ENCODE measurements around the gene TMEM185B.

The TMEM185B gene

GRCh38 chr2:120220756-120221155 lies 2.4 kb downstream of the TMEM185B start:
- H3K27me3 Mint-ChIP-seq: no peaks in the 10 kb centered on the region
- peaks cover 0 to 6% of the 10 kb centered on the region in 2 donors for H3K9me3 Mint-ChIP-seq
- ATAC-seq (replicated peaks) (no peak), DNase-seq (no peak)
- peaks cover 37 to 58% of the 10 kb centered on the region in 2 donors for H3K4me1 Mint-ChIP-seq
- H3K36me3 Mint-ChIP-seq: peaks cover 47 to 62% of the 10 kb centered on the region in 2 donors
- H3K27ac Mint-ChIP-seq: no peak overlapping the region
- peak overlapping the region; percentile 60 to 91 for H3K4me3 Mint-ChIP-seq

DNA sequence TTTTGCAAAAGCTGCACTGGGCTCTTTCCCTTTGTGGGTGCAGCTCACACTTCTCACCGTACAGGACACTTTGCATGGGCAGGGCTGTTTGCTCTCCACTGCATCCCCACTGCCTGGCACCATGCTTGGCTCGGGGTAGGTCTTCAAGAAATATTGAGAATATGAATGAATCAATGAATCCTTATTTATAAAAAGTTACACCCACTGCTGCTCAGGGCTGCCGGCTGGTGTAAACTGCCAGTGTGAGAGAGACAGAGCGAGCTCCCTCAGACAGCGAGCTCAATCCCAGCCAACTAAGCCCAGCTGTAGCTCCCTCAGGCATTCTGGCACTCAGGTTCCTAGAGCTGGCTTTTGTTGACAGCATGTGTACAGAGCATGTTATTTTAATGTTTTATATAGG lies 3.4 kb downstream of the TMEM185B start:
- no peak for ATAC-seq (replicated peaks)
- Mint-ChIP-seq H3K4me1 (peaks cover 35 to 52% of the 10 kb centered on the region in 2 donors), H3K9me3 (peaks cover 0 to 6% of the 10 kb centered on the region in 2 donors), H3K36me3 (peaks cover 47 to 63% of the 10 kb centered on the region in 2 donors), H3K27me3 (no peaks in the 10 kb centered on the region), H3K4me3 (no peak overlapping the region), H3K27ac (no peak overlapping the region)
- no peak for DNase-seq

- Mint-ChIP-seq H3K36me3 (peaks cover 47 to 63% of the 10 kb centered on the region in 2 donors), H3K27me3 (no peaks in the 10 kb centered on the region), H3K9me3 (peaks cover 0 to 6% of the 10 kb centered on the region in 2 donors), H3K4me3 (no peak overlapping the region), H3K4me1 (peaks cover 32 to 48% of the 10 kb centered on the region in 2 donors), H3K27ac (no peak overlapping the region)
- ATAC-seq (replicated peaks) (no peak), DNase-seq (no peak)
Observed at GRCh38 chr2:120219291-120219690, 3.9 kb downstream of the TMEM185B start.

- peaks cover 25 to 39% of the 10 kb centered on the region in 2 donors for H3K4me1 Mint-ChIP-seq
- H3K9me3 Mint-ChIP-seq: peaks cover 0 to 6% of the 10 kb centered on the region in 2 donors
- no peak for ATAC-seq (replicated peaks)
- H3K27me3 Mint-ChIP-seq: no peaks in the 10 kb centered on the region
- no peak overlapping the region for H3K4me3 Mint-ChIP-seq
- no peak for DNase-seq
- peaks cover 47 to 63% of the 10 kb centered on the region in 2 donors for H3K36me3 Mint-ChIP-seq
- no peak overlapping the region for H3K27ac Mint-ChIP-seq
Observed at GRCh38 chr2:120218181-120218580, 5.0 kb downstream of the TMEM185B start.

- H3K4me1 Mint-ChIP-seq: peaks cover 0 to 18% of the 10 kb centered on the region in 2 donors
- H3K27me3 Mint-ChIP-seq: no peaks in the 10 kb centered on the region
- H3K36me3 Mint-ChIP-seq: peaks cover 7 to 17% of the 10 kb centered on the region in 2 donors
- no peak overlapping the region for H3K27ac Mint-ChIP-seq
- ATAC-seq (replicated peaks) (peak; percentile 48 to 54), DNase-seq (no peak)
- H3K4me3 Mint-ChIP-seq: no peak overlapping the region
- H3K9me3 Mint-ChIP-seq: no peaks in the 10 kb centered on the region
Observed at GRCh38 chr2:120210270-120210693, 12.9 kb downstream of the TMEM185B start.

GRCh38 chr2:120209427-120210269 lies 13.6 kb downstream of the TMEM185B start:
- DNase-seq (no peak), ATAC-seq (replicated peaks) (no peak)
- Mint-ChIP-seq H3K4me3 (no peak overlapping the region), H3K36me3 (peaks cover 7 to 17% of the 10 kb centered on the region in 2 donors), H3K27me3 (no peaks in the 10 kb centered on the region), H3K4me1 (peaks cover 0 to 18% of the 10 kb centered on the region in 2 donors), H3K9me3 (no peaks in the 10 kb centered on the region), H3K27ac (no peak overlapping the region)

- Mint-ChIP-seq H3K36me3 (peaks cover 7 to 17% of the 10 kb centered on the region in 2 donors), H3K4me1 (peaks cover 0 to 18% of the 10 kb centered on the region in 2 donors), H3K9me3 (no peaks in the 10 kb centered on the region), H3K27ac (peak overlapping the region; percentile 77), H3K27me3 (no peaks in the 10 kb centered on the region), H3K4me3 (no peak overlapping the region)
- ATAC-seq (replicated peaks): no peak
- no peak for DNase-seq
Observed at GRCh38 chr2:120208381-120209353, 14.5 kb downstream of the TMEM185B start.

DNA sequence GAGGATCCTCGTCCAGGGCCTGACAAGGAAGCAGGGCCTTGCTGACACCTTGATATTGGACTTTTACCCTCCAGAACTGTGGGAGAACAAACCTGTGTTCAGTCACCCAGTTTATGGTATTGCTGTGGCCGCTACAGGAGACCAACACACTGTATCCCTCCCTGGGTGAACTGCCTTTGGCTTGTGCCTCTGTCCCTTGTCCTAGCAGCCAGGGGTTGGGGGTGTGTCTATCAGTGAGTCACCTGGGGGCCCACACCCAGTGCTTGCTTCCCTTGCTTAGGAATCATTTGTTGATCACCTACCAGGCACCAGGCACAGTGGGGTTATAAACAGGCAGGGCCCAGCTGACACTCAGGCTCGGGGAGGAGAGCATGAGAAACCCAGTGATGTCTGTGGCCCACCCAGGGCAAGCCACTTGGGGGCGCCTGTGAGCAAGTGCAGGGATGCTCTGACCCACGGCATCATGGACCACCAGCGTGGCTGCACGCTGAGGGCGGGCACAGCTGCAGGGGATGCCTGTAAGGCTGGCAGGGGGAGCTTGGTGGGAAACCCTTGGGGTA lies 17.1 kb downstream of the TMEM185B start:
- DNase-seq (no peak), ATAC-seq (replicated peaks) (peak; percentile 47 to 64)
- Mint-ChIP-seq H3K4me1 (peaks cover 0 to 18% of the 10 kb centered on the region in 2 donors), H3K27ac (no peak overlapping the region), H3K4me3 (no peak overlapping the region), H3K36me3 (peaks cover 6 to 16% of the 10 kb centered on the region in 2 donors), H3K9me3 (no peaks in the 10 kb centered on the region), H3K27me3 (no peaks in the 10 kb centered on the region)

DNA sequence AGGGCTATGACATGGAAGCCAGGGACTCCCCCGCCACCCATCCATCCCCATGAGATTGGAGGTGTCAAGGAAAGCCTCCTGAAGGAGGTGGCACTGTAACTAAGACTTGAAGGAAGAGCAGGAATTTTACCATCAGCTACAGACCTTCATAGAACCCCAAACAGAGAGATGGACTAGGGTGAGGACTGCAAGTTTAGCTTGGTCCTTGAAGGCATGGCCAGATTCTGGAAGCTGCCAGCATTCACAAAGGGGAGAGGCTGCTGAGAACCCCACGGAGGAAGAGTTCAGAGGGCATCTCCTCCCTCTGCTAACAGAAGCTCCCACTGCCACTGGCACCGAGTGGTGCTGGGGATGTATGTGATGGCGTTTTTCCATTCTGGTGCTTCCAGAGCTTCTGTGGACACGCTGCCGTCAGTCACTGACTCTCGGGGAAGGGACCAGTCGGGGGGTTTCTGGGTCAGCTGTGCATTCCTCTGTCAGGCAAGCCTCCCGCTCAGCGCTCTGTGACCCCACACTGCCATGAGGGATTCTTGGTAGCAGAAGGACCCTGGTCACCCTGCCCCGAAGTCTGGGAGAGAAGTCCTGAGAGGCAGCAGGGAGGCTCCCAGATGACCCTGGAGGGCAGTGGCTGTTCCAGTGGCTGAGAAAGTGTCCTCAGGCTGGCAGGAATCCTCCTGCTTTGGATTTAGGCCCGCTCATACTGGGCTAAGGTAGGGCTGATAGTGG lies 18.1 kb downstream of the TMEM185B start:
- H3K4me1 Mint-ChIP-seq: peaks cover 0 to 12% of the 10 kb centered on the region in 2 donors
- no peaks in the 10 kb centered on the region for H3K27me3 Mint-ChIP-seq
- ATAC-seq (replicated peaks): no peak
- H3K9me3 Mint-ChIP-seq: no peaks in the 10 kb centered on the region
- no peak overlapping the region for H3K27ac Mint-ChIP-seq
- no peak for DNase-seq
- peaks cover 3 to 13% of the 10 kb centered on the region in 2 donors for H3K36me3 Mint-ChIP-seq
- H3K4me3 Mint-ChIP-seq: no peak overlapping the region

GRCh38 chr2:120204417-120204816 lies 18.8 kb downstream of the TMEM185B start:
- no peaks in the 10 kb centered on the region for H3K9me3 Mint-ChIP-seq
- peaks cover 3 to 7% of the 10 kb centered on the region in 2 donors for H3K36me3 Mint-ChIP-seq
- H3K27me3 Mint-ChIP-seq: no peaks in the 10 kb centered on the region
- H3K4me3 Mint-ChIP-seq: no peak overlapping the region
- no peak overlapping the region for H3K27ac Mint-ChIP-seq
- peaks cover 0 to 6% of the 10 kb centered on the region in 2 donors for H3K4me1 Mint-ChIP-seq
- ATAC-seq (replicated peaks) (no peak), DNase-seq (no peak)

- DNase-seq: no peak
- ATAC-seq (replicated peaks): no peak
- Mint-ChIP-seq H3K27me3 (no peaks in the 10 kb centered on the region), H3K4me1 (peaks cover 0 to 2% of the 10 kb centered on the region in 2 donors), H3K9me3 (peaks cover 0 to under 1% of the 10 kb centered on the region in 2 donors), H3K36me3 (peaks cover 0 to 3% of the 10 kb centered on the region in 2 donors), H3K4me3 (no peak overlapping the region), H3K27ac (no peak overlapping the region)
Observed at GRCh38 chr2:120204022-120204405, 19.2 kb downstream of the TMEM185B start.

GRCh38 chr2:120203251-120204021 lies 19.8 kb downstream of the TMEM185B start:
- peaks cover 0 to 1% of the 10 kb centered on the region in 2 donors for H3K36me3 Mint-ChIP-seq
- no peak overlapping the region for H3K4me3 Mint-ChIP-seq
- no peaks in the 10 kb centered on the region for H3K27me3 Mint-ChIP-seq
- ATAC-seq (replicated peaks): no peak
- no peak for DNase-seq
- no peak overlapping the region for H3K27ac Mint-ChIP-seq
- H3K4me1 Mint-ChIP-seq: no peaks in the 10 kb centered on the region
- peaks cover 1 to 4% of the 10 kb centered on the region in 2 donors for H3K9me3 Mint-ChIP-seq
